ENCODE data around the gene RAB8A. TPM values are rescaled to one million over a fixed set of nuclear protein-coding genes. Genes with fewer than 3 reads are reported as not detected.

The RAB8A gene
- 26.7 and 28.4 TPM in 2 replicates for total RNA-seq (2014; rRNA removed; shearing (Covaris generic))
- 35.7 and 41.4 TPM in 2 replicates for polyA plus RNA-seq (2015; cell fraction: cytosol; rRNA removed)
- polyA plus RNA-seq (2015; cell fraction: nucleus; rRNA removed): 13.9 and 16.4 TPM in 2 replicates

- DNase-seq (ENCODE audit: low read depth, low spot score): peak; percentile 97
- in situ Hi-C loops (cut with HindIII; ENCODE audit: low pct_unique_long_range_greater_than_20kb, low sequenced_read_pairs): no loop called here
These were observed at the start of gene RAB8A for GRCh38 chr19:16111160-16111908. Gene RAB8A (plus strand): TSS chr19:16111889. CDS start chr19:16111902, 13 bp downstream.

GRCh38 chr19:16061943-16062342 is 49.7 kb upstream of the RAB8A start:
- in situ Hi-C loops (cut with HindIII; ENCODE audit: low pct_unique_long_range_greater_than_20kb, low sequenced_read_pairs): no loop called here
- DNase-seq (ENCODE audit: low read depth, low spot score): no peak

- DNase-seq (ENCODE audit: low read depth, low spot score): peak; percentile 33
- in situ Hi-C loops (cut with HindIII; ENCODE audit: low pct_unique_long_range_greater_than_20kb, low sequenced_read_pairs): no loop called here
These were observed 48.9 kb upstream of the RAB8A start for GRCh38 chr19:16062789-16063188.

GRCh38 chr19:16064209-16064889 is 47.3 kb upstream of the RAB8A start:
- DNase-seq (ENCODE audit: low read depth, low spot score): no peak
- in situ Hi-C loops (cut with HindIII; ENCODE audit: low pct_unique_long_range_greater_than_20kb, low sequenced_read_pairs): no loop called here

GRCh38 chr19:16066611-16067104 is 45.0 kb upstream of the RAB8A start:
- DNase-seq (ENCODE audit: low read depth, low spot score): peak; percentile 62
- in situ Hi-C loops (cut with HindIII; ENCODE audit: low pct_unique_long_range_greater_than_20kb, low sequenced_read_pairs): no loop called here

- in situ Hi-C loops (cut with HindIII; ENCODE audit: low pct_unique_long_range_greater_than_20kb, low sequenced_read_pairs): no loop called here
- no peak for DNase-seq (ENCODE audit: low read depth, low spot score)
These were observed 44.3 kb upstream of the RAB8A start for GRCh38 chr19:16067205-16067938.

GRCh38 chr19:16068696-16069259 is 42.9 kb upstream of the RAB8A start:
- in situ Hi-C loops (cut with HindIII; ENCODE audit: low pct_unique_long_range_greater_than_20kb, low sequenced_read_pairs): no loop called here
- no peak for DNase-seq (ENCODE audit: low read depth, low spot score)

- in situ Hi-C loops (cut with HindIII; ENCODE audit: low pct_unique_long_range_greater_than_20kb, low sequenced_read_pairs): no loop called here
- DNase-seq (ENCODE audit: low read depth, low spot score): no peak
These were observed 41.8 kb upstream of the RAB8A start for GRCh38 chr19:16069813-16070365.

GRCh38 chr19:16070366-16070990 is 41.2 kb upstream of the RAB8A start:
- DNase-seq (ENCODE audit: low read depth, low spot score): no peak
- in situ Hi-C loops (cut with HindIII; ENCODE audit: low pct_unique_long_range_greater_than_20kb, low sequenced_read_pairs): no loop called here

GRCh38 chr19:16071072-16071691 is 40.5 kb upstream of the RAB8A start:
- DNase-seq (ENCODE audit: low read depth, low spot score): no peak
- in situ Hi-C loops (cut with HindIII; ENCODE audit: low pct_unique_long_range_greater_than_20kb, low sequenced_read_pairs): no loop called here

- in situ Hi-C loops (cut with HindIII; ENCODE audit: low pct_unique_long_range_greater_than_20kb, low sequenced_read_pairs): no loop called here
- no peak for DNase-seq (ENCODE audit: low read depth, low spot score)
These were observed 38.2 kb upstream of the RAB8A start for GRCh38 chr19:16073481-16073880.

- no peak for DNase-seq (ENCODE audit: low read depth, low spot score)
- in situ Hi-C loops (cut with HindIII; ENCODE audit: low pct_unique_long_range_greater_than_20kb, low sequenced_read_pairs): no loop called here
These were observed 37.7 kb upstream of the RAB8A start for GRCh38 chr19:16073988-16074387.

GRCh38 chr19:16074488-16075365 is 37.0 kb upstream of the RAB8A start:
- DNase-seq (ENCODE audit: low read depth, low spot score): no peak
- in situ Hi-C loops (cut with HindIII; ENCODE audit: low pct_unique_long_range_greater_than_20kb, low sequenced_read_pairs): no loop called here

GRCh38 chr19:16075430-16076153 is 36.1 kb upstream of the RAB8A start:
- in situ Hi-C loops (cut with HindIII; ENCODE audit: low pct_unique_long_range_greater_than_20kb, low sequenced_read_pairs): no loop called here
- no peak for DNase-seq (ENCODE audit: low read depth, low spot score)

Data from SK-MEL-5 (cell line).